A673 (cell line): ENCODE measurements around the gene PRPF40B.

ENCODE experiments used
- CTCF ChIP-seq: fragments of 300-800, 200-600 bp; sonication (generic); conservative IDR thresholded peaks from 2 replicates; pipeline ENCODE4 v1.5.1; 2017; ENCODE audit warnings: low read depth, mild to moderate bottlenecking, antibody characterized with exemption, low read length, moderate library complexity, mixed read lengths
- EZH2 ChIP-seq: fragments of 200-600 bp; sonication (generic); IDR thresholded peaks from 2 replicates; pipeline ENCODE4 v1.6.1; 2017; ENCODE audit warnings: borderline replicate concordance, low read depth, mild to moderate bottlenecking, mixed read lengths, antibody characterized with exemption, low read length; ENCODE audit not compliant: poor library complexity, severe bottlenecking

- TF ChIP-seq EZH2 (no peak), CTCF (no peak)
Observed at GRCh38 chr12:49577589-49578315, 45.6 kb upstream of the PRPF40B start.
